Measurements from ENCODE around the gene GCN1. TPM values are rescaled to one million over a fixed set of nuclear protein-coding genes. Genes with fewer than 3 reads are reported as not detected.
A peak's percentile ranks its signal among the peaks of the same experiment; 100 is the strongest.
"Not testable (repeated sequence)": the region's sequence is repeated elsewhere in the genome, so short reads cannot be mapped to it uniquely, and the experiment has no call there.

The GCN1 gene
- total RNA-seq, 1 experiment from 2014 or later, result 181 TPM

- Mint-ChIP-seq H3K9me3 (no peaks in the 10 kb centered on the region), H3K36me3 (peaks cover 59% of the 10 kb centered on the region), H3K4me1 (peaks cover 20% of the 10 kb centered on the region), H3K4me3 (peak overlapping the region; percentile 93), H3K27ac (peak overlapping the region; percentile 86), H3K27me3 (ENCODE audit: low read depth) (no peaks in the 10 kb centered on the region)
- ChIA-PET CTCF (interaction anchor here (1.3 to 2.0 kb wide), 2 partner anchors 34 to 72 kb away, joined by 5 to 6 read pairs; partner anchors contain the start of gene PXN), POLR2A (no interaction called here)
- ATAC-seq (no peak), DNase-seq (ENCODE audit: low spot score) (no peak)
- TF ChIP-seq ZNF138 (CRISPR knock-in tag; conservative IDR thresholded peaks at IDR 0.05), result no peak
Observed at GRCh38 chr12:120194226-120194533, 335 bp downstream of the GCN1 start.

- DNase-seq (ENCODE audit: low spot score); H3K27ac Mint-ChIP-seq; POLR2A ChIA-PET; ATAC-seq; H3K9me3 Mint-ChIP-seq; H3K27me3 Mint-ChIP-seq (ENCODE audit: low read depth): not testable (repeated sequence)
- CTCF ChIA-PET, result interaction anchor here (0.7 to 2.0 kb wide), 3 partner anchors 34 to 83 kb away, joined by 3 to 6 read pairs (median 5); partner anchors contain the start of gene PXN
- Mint-ChIP-seq H3K36me3 (peaks cover 59% of the 10 kb centered on the region), H3K4me3 (peak overlapping the region; percentile 93), H3K4me1 (peaks cover 12% of the 10 kb centered on the region)
Observed at GRCh38 chr12:120193286-120193685, 1.2 kb downstream of the GCN1 start.

GRCh38 chr12:120190985-120191480, 3.5 kb downstream of the GCN1 start:
- ChIA-PET CTCF (interaction anchor here (2.1 kb wide), 1 partner anchor 10 kb away, joined by 8 read pairs; the partner anchor contains the start of gene RPLP0), POLR2A (interaction anchor here (0.5 to 1.4 kb wide), 2 partner anchors 9 to 10 kb away, joined by 3 to 5 read pairs; no protein-coding TSS in a partner anchor)
- DNase-seq (ENCODE audit: low spot score), result no peak
- H3K27ac Mint-ChIP-seq, result no peak overlapping the region
- H3K9me3 Mint-ChIP-seq, result no peaks in the 10 kb centered on the region
- no peak for TF ChIP-seq ZBTB43 (CRISPR knock-in tag; IDR thresholded peaks at IDR 0.05)
- no peak for TF ChIP-seq CREB1 (CRISPR knock-in tag; IDR thresholded peaks at IDR 0.05)
- no peak for TF ChIP-seq NR1H2 (CRISPR knock-in tag; IDR thresholded peaks at IDR 0.05)
- TF ChIP-seq ATF2 (CRISPR knock-in tag; IDR thresholded peaks at IDR 0.05; ENCODE audit: borderline replicate concordance, low read depth), result no peak
- no peak for TF ChIP-seq SMAD4 (CRISPR knock-in tag; IDR thresholded peaks at IDR 0.05)
- TF ChIP-seq SOX15 (CRISPR knock-in tag; IDR thresholded peaks at IDR 0.05), result no peak
- TF ChIP-seq FOXK1 (CRISPR knock-in tag; IDR thresholded peaks at IDR 0.05), result no peak
- TF ChIP-seq E2F1 (CRISPR knock-in tag; IDR thresholded peaks at IDR 0.05), result no peak
- no peak for TF ChIP-seq ZBTB21 (CRISPR knock-in tag; IDR thresholded peaks at IDR 0.05; ENCODE audit: borderline replicate concordance)
- TF ChIP-seq NFE2L1 (CRISPR knock-in tag; IDR thresholded peaks at IDR 0.05), result no peak
- no peak for TF ChIP-seq NR3C1 (CRISPR knock-in tag; conservative IDR thresholded peaks at IDR 0.05; ENCODE audit: low read depth)
- TF ChIP-seq FOXJ3 (CRISPR knock-in tag; IDR thresholded peaks at IDR 0.05; ENCODE audit: borderline replicate concordance), result no peak
- no peak for TF ChIP-seq STAT6 (CRISPR knock-in tag; conservative IDR thresholded peaks at IDR 0.05; ENCODE audit: low read depth)
- TF ChIP-seq USF1 (CRISPR knock-in tag; IDR thresholded peaks at IDR 0.05), result no peak
- TF ChIP-seq PREB (CRISPR knock-in tag; IDR thresholded peaks at IDR 0.05; ENCODE audit: borderline replicate concordance), result no peak
- no peak for TF ChIP-seq TCF7 (CRISPR knock-in tag; IDR thresholded peaks at IDR 0.05; ENCODE audit: low read depth)
- TF ChIP-seq EMX1 (CRISPR knock-in tag; IDR thresholded peaks at IDR 0.05), result no peak
- peaks cover 53% of the 10 kb centered on the region for H3K36me3 Mint-ChIP-seq
- H3K27me3 Mint-ChIP-seq (ENCODE audit: low read depth), result no peaks in the 10 kb centered on the region
- no peak overlapping the region for H3K4me3 Mint-ChIP-seq
- no peak for ATAC-seq
- H3K4me1 Mint-ChIP-seq, result peaks cover 11% of the 10 kb centered on the region
